NCI-H2029 (cell line): ENCODE data around the gene MKRN2.
"Not testable (repeated sequence)": the region's sequence is repeated elsewhere in the genome, so short reads cannot be mapped to it uniquely, and the experiment has no call there.

Source experiments
- DNase-seq: peaks from one replicate; lab custom pipeline; 2025; lab: John Stamatoyannopoulos, UW

The MKRN2 gene, protein sequence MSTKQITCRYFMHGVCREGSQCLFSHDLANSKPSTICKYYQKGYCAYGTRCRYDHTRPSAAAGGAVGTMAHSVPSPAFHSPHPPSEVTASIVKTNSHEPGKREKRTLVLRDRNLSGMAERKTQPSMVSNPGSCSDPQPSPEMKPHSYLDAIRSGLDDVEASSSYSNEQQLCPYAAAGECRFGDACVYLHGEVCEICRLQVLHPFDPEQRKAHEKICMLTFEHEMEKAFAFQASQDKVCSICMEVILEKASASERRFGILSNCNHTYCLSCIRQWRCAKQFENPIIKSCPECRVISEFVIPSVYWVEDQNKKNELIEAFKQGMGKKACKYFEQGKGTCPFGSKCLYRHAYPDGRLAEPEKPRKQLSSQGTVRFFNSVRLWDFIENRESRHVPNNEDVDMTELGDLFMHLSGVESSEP

DNA sequence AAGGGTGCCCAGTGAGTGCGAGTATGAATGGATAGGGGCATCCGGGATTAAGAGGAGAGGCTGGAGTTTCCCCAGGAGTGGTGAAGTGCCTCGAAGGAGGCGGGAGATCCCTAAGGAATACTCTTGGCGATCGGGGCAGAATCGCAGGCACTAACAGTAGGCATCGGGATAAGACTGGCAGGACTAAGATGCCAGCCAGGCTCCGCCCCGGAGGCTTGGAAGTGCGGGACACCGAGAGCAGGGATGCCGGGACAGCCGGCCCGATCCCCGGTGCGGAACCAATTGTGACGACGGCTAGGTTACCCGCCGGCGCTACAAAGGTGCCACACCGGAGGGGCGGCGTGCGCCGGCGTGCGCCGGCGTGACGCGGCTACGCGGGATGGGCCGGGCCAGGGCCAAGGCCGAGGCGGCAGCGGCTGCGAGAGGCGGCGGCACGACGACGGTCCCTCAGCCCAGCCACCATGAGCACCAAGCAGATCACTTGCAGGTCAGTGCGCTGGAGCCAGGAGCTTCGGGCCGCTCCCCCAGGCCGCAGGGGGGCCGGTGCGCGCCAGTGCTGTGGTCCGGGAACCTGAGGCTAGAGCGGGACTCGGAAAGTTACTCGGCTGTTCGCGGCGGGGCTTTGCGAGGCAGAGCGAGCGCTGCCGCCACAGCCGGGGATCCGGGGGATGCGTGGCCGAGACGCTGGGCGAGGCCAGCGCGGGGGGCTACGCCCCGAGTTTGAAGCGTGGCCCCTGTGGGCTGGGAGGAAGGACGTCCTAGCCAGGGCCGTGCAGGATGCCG, at the start of gene MKRN2:
Gene MKRN2, plus strand, starts transcription at position 398 of the 783 bp plus-strand sequence. Its CDS starts 64 bp downstream, at position 462.
- DNase-seq = peak; percentile 82

DNA sequence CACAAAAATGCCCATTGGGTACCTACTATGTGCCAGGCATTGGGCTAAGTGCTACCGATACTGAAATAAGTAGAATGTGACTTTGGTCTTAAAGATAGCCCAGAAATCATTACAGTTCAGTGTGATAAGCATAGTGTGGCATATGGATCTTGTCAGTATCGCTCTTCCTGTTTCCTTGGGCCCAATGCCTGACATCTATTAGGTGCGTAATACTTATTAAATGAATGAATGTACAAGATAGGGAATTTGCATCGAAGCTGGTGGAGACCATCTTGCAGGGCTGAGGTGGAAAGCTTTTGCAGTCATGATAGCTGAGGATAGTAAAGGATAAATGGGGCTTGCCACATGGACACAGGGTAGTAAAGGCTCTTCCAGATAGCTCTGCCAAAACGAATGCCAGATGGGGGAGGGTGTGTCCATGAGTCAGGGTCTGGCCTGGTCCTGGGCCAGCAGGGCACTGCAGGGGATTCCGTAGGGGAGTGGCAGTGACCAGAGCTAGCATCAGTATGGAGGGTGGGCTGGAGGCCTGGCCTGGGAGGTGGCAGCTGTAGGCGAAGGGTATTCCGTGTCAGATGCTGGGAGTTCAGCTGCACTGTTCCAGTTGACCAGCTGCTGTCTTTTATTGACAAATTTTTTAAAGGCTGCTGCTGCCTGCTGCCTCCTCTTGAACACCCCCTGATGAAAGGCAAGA, 49.2 kb upstream of the MKRN2 start:
- no peak for DNase-seq

DNA sequence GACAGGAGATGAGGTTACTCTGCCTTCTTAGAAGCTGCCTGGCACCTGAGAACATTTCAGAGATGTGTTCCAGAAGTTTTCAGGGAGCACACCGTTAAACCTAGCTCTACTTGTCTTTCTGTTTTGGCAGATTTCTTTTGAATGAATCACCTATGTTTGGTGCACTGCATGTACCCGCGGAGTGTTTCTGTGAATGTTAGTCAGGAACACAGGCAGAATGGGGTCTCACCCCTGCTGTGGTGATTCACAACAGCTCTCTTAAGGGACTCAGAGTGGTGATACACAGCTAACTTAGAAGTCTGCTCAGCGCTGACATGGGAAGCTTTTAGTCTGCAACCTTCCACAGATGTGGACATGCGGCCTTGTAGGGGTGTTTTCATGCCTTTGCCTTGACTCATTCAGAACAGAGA, 48.6 kb upstream of the MKRN2 start:
- no peak for DNase-seq

DNA sequence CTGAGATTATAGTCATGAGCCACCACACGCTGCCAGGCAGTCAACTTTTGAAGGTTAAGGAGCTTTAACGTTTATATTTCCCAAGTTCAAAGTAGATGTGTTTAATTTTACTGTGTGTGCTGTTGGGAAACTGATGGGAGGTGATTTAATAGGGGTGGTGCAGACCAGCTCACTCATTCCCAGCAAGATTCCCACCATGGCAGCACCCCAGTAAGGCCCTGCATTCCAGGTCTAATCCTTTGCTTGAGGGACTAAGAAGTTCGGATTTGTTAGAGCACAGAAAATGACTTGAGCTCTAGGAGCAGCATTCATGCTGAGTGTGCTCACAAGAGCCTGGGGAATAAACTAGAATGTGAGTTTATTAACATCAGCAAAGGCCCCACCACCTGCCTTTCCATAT, 47.4 kb upstream of the MKRN2 start:
- DNase-seq = no peak

DNA sequence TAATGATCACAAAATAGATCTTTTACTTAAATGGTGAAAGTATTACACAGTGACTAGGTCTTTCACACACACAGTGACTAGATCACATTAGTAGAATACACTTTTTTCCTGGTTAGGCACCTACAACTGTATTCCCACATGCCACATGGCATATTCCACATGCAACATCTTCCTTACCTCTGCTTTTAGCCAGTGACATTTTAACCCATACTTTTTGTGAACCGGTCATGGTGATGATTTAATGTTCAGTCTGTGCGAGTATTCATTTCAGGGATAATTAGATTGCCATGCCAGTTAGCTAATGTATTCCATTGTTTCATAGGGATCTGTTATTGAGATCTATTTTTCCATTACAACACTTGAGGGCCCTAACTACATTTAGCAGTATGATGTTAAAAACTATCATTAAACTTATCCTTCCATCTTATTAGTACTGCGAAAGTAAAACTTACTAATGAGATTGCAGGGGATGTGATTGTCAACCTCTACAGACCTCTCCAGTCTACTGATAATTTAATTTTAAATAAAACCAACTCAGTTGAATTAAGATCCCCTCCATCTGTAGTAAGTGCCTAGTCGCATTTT, 44.3 kb upstream of the MKRN2 start:
- DNase-seq = no peak

DNA sequence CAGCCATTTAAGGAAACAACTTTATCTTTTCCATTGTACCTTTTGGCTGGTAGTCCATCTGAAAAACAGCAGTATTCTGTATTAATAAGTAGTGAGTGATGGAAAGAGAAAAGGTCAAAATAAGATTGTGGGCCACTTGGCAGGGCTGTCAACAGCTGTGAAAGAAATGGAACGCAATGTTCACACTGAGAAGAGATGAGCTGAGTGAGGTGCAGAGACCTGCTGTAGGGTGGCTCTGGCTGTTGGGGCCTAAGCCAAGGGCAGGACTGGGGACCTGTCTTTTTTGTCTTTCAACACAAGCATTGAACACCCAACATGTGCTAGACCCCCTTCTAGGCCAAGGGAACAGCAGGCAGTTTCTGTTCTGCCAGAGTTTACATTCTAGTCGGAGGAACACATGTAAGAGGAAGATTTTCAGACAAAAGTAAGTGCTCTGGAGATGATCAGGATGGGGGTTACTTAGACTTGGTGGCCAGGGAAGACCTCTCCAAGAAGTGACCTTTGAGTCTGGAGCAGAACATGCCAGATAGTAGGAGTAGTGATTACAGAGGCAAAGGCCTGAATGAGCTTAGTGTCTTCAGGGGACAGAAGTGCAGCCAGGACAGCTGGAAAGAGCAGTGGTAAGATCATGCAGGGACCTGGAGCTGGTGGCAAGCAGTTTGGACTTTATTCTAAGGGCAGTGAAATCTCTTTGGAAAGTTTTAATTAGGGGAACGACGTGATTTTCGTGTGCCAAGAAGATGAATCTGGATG, 43.0 kb upstream of the MKRN2 start:
- DNase-seq = no peak

DNA sequence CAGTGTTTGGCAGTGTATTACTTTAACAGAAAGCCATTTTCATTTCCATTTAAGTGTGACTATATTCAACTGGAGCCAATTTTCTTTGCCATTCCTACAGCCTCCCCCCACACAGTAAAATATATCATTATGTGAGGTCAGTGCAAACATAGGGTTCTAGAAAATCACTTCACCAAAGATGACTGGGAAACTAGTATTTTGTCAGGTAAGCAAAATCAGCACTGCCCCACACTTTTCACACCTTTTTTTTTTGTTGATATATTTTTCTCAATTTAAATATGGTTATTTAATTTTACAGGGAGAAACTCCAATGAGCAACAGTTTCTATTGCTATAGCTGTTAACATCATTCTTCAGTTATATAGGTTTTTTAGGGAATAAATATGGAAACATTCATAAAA, 41.3 kb upstream of the MKRN2 start:
- DNase-seq = no peak

DNA sequence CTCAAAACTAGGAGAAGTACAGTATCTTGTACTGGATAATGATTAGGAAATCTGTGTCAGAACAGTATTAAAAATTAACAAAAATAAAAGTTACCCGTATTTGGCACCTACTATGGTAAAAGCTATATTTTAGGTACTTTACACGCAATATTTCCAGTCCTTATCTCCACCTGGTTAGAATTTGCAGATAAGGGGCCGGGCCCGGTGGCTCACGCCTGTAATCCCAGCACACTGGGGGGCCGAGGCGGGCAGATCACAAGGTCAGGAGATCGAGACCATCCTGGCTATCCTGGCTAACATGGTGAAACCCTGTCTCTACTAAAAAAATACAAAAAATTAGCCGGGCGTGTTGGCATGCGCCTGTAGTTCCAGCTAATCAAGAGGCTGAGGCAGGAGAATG, 40.0 kb upstream of the MKRN2 start:
- no peak for DNase-seq

DNA sequence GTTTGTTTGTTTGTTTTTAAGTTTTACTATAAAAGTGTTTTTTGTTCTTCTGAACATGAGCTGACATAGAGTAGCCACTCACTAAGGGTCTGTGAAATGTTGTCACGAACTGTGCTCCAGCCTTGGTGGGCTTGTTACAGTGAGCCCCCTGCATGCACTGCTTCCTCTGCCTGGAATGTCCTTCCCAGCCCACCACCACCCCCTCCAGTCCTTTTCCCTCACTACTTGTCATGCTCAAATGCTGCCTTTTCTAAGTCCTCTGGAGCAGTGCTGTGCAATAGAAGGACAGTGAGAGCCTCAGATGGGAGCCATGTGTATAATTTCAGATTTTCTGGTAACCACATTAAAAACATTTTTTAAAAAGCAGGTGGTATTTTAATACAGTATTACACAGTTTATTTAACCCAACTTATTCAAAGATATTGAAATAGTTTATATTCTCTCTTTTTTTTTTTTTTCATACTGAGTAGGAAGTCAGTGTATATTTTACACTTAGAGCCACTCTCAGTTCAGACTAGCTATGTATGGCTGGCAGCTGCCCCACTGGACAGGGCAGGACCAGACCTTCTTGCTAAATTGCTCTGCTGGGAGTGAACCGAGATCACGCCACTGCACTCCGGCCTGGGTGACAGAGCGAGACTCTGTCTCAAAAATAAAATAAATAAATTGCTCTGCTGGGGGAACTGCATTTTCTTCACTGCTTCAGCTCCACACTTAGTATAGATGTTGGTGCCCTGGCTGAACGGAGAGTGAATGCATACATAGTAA, 38.4 kb upstream of the MKRN2 start:
- no peak for DNase-seq

DNA sequence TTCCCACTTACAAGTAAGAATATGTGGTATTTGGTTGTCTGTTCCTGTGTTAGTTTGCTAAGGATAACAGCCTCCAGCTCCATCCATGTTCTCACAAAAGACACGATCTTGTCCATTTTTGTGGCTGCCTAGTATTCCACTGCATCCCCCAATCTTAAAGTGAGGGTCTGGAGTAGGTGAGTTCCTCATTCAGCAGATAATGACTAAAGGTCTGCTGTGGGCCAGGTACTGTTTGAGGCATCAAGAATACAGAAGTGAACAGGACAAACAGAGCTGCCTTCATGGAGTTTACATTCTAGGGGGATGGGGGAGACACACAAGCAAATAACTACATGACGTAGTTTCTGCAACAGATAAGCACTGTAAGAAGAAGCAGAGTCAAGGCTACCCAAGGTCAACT, 35.9 kb upstream of the MKRN2 start:
- no peak for DNase-seq

DNA sequence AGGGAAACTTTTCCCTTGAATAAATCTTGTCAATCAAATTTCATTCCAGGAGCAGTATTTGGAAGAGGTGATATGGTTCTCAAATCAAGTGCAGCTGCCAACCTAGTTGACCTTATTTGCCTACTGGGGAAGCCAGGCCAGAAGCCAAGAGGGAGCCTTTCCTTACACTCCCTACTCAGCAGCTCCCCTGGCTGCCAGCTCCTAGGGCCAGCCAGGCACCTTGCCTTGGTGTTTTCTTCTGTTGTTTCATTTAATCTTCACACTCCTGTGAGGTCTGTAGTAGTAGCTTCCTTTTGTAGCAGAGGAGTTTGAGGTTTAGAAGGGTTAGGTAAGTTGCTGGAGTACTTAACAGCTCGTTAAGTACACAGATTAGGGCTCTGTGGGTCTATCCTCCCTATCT, 34.2 kb upstream of the MKRN2 start:
- DNase-seq = no peak

DNA sequence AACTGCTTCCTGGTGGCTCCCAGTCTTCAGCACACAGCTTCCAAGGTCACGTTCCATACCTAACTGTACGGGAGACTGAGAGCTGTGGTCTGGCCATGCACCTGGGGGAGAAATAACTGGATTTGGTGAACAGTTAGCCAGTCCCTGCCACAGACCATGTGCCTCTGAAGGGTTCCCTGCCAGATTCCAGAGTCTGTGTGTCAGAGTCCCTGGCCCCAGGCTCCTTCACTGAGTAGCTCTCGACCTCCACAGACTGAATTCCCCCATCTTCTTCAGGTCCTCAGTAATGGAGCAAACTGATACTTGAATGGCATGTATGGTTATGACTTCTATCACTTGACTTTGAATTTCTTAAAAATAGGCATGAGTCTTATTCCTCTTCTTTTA, 29.1 kb upstream of the MKRN2 start:
- no peak for DNase-seq

DNA sequence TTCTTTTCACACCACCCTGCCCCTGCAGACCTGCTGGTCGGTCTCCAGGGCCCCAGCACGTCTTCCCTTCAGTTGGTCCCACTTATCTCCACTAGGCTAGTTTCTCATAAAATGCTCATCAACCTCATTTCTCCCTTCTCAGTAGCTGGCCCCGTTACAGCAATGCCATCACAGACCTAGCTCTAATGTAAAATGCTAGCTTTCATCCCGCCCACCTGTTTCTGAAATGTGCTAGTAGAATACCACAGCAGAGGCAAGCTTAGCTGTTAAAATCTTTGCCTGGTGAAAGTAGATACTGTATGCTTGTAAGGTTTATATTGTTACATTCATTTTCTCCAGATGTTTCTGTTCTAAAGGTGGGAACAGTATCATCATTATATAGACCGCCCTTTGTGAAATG, 24.7 kb upstream of the MKRN2 start:
- no peak for DNase-seq

DNA sequence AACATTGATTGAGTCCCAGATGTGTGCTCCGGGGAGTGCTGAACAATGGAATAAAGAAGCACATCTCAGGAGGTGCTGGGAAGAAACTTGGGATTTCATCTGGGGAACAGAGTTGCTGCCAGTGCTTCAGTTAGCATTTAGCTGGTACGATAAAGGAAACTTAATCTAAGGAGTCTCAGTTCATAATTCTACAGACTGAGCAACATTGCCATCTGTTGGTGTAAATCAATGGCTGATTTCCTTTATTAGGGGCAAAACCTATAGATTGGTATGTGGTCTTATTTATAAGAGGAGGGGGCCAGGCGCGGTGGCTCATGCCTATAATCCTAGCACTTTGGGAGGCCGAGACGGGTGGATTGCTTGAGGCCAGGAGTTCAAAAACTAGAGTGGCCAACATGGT, 20.5 kb upstream of the MKRN2 start:
- no peak for DNase-seq

DNA sequence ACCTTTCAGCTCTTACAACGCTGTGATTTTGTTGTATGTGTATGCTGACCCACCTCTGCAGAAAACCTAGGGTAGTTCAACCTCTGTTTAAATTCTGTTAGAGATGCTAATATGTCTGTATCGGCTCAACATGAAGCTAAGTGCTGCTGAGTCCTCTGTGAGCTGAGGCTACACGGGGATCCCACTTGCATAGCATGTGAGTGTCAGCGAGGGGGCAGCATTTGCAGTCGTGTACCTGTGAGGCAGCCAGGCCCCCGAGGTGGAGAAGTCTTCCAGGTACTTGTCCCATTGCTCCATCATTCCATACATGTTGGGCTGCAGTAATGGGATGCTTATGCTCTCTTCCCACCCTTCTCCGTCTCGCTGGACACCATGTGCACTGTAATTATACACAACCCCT, 15.3 kb upstream of the MKRN2 start:
- DNase-seq = no peak

DNA sequence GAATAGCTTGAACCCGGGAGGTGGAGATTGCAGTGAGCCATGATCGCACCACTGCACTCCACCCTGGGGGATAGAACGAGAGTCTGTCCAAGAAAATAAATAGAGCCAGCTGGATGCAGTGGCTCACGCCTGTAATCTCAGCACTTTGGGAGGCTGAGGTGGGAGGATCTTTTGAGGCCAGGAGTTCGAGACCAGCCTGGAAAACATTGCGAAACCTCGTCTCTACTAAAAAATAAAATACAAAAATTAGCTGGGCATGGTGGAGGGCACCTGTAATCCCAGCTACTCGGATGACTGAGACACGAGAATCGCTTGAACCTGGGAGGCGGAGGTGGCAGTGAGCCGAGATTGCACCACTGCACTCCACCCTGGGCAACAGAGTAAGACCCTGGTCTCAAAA, 13.4 kb upstream of the MKRN2 start:
- DNase-seq = not testable (repeated sequence)

DNA sequence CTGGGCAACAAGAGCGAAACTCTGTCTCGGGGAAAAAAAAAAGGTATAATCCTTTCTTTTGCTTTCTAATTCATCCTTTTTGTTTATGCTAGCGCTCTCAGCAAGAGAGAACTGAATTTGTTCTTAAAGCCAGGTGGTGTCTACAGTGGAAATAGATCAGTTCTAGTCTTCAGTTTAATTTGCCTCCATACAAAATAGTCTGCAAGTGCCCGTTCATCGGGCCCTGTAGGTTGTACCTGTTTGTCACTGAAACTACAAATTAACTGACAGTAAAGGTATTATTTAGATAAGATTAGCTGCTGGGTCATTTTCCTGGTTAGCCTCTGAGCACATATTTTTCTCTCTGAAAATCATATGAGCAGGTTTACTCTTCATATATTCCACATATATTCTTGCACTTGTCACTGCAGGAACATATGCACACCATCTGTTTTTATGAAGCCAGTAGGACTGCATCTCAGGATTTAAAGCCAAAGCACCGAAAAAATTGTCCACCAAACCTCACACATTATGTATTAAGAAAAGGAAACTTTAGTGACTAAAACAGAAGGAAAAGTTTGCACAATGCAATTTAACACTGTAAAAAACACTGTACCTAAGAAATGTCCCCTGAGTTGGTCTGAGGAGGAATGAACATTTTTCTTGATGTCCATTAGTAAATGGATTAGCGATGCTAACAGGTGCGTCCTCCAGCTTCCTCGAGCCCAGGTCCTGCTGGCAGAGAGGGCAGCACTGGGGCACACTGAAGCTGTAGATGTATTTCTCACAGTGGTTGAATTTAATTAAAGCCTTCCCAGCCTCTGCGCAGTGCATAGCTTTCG, 12.0 kb upstream of the MKRN2 start:
- no peak for DNase-seq

DNA sequence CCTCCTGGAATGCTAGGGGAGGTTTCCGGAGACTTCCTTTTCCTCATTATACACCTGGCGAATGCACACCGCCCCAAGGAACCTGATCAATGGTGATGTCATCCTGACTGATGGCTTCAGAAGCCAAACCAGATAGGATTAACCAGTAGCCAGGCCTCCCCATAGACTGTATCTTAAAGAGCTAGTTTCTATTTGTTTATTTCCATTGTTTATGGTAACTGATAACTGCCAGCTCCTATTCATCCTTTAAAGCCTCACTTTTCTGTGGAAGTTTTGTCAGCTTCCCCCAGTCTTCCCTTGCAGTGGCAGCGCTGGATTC, 11.5 kb upstream of the MKRN2 start, which contains the start of gene MKRN2OS:
Gene MKRN2OS, minus strand, starts transcription at position 27 of the 319 bp plus-strand sequence. CDS start 35 bp downstream, outside the sequence.
- peak; percentile 89 for DNase-seq

DNA sequence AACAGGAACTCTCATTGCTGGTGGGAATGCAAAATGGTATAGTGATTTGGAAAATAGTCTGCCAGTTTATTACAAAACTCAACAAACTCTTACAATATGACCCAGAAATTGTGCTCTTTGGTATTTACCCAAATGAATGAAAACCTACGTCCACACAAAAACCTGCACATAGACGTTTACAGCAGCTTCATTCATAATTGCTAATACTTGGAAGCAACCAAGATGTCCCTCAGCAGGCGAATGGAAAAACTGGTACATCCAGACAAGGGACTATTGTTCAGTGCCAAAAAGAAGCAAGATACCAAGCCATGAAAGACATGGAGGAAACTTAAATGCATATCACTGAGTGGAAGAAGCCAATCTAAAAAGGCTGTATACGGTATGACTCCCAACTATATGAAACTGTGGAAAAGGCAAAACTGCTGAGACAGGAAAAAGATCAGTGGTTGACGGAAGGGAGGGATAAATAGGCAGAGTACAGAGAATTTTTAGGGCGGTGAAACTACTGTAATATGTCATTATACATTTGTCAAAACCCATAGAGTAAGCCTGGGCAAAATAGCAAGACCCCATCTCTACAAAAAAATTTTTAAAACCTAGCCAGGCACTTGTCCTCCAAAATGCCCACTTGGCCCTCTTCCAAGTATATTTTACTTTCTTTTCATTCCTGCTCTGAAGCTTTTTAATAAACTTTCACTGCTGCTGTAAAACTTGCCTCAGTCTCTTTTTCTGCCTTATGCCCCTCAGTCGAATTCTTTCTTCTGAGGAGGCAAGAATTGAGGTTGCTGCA, 6.7 kb upstream of the MKRN2 start:
- no peak for DNase-seq
